ENCODE measurements around the gene GLIS1.

DNA sequence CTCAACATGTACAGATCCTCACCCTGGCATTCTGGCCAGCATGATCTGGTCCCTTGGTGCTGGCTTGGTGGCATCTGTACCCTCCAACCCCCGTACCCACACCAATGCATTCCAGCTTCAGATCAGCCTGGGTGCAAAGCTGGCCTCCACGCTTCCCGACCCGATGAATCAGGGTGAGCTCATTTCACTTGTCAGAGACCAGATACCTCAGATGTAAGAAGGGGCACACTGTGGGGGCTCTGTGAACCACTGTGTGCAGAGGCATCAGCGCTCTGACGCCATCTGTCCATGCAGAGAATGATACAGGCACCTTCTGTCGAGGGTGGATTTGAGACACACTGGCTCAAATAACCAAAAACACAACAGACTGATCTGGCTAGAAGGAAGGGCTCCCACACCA, 203.1 kb downstream of the GLIS1 start:
- TF ChIP-seq, protein P1, sequence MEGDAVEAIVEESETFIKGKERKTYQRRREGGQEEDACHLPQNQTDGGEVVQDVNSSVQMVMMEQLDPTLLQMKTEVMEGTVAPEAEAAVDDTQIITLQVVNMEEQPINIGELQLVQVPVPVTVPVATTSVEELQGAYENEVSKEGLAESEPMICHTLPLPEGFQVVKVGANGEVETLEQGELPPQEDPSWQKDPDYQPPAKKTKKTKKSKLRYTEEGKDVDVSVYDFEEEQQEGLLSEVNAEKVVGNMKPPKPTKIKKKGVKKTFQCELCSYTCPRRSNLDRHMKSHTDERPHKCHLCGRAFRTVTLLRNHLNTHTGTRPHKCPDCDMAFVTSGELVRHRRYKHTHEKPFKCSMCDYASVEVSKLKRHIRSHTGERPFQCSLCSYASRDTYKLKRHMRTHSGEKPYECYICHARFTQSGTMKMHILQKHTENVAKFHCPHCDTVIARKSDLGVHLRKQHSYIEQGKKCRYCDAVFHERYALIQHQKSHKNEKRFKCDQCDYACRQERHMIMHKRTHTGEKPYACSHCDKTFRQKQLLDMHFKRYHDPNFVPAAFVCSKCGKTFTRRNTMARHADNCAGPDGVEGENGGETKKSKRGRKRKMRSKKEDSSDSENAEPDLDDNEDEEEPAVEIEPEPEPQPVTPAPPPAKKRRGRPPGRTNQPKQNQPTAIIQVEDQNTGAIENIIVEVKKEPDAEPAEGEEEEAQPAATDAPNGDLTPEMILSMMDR (IDR thresholded peaks at IDR 0.05; ENCODE audit: borderline replicate concordance, extremely low read depth, low read length, poor library complexity, severe bottlenecking) = no peak
- TF ChIP-seq EZH2 (IDR thresholded peaks at IDR 0.05; ENCODE audit: borderline replicate concordance, low read depth, low read length, severe bottlenecking) = no peak

Measured in DND-41 (cell line).